Hepatocyte (in vitro differentiated cells): ENCODE results near the gene CTDNEP1. TPM values are rescaled to one million over a fixed set of nuclear protein-coding genes. Genes with fewer than 3 reads are reported as not detected.

ENCODE experiments used
- DNase-seq: peaks from one replicate; pipeline ENCODE4 v3.0.0-alpha.2; 2016; ENCODE audit warnings: low spot score
- H2AFZ ChIP-seq: fragments of 200-600 bp; sonication (generic); 2 replicates; pipeline ENCODE4 v1.6.0; 2016; ENCODE audit warnings: antibody characterized with exemption, mild to moderate bottlenecking
- H3K27ac ChIP-seq: fragments of 200-600 bp; sonication (generic); 2 replicates; pipeline ENCODE4 v1.5.1; 2016; ENCODE audit warnings: mild to moderate bottlenecking
- H3K27me3 ChIP-seq: fragments of 200-600 bp; sonication (generic); 2 replicates; pipeline ENCODE4 v1.6.1; 2016
- H3K36me3 ChIP-seq: fragments of 200-600 bp; sonication (generic); replicated peaks from 2 replicates; pipeline ENCODE4 v1.5.1; 2016; ENCODE audit warnings: low read depth; ENCODE audit not compliant: insufficient read depth
- H3K4me1 ChIP-seq: fragments of 200-600 bp; sonication (generic); 2 replicates; pipeline ENCODE4 v1.5.1; 2016; ENCODE audit warnings: mild to moderate bottlenecking, moderate library complexity; ENCODE audit not compliant: insufficient read depth
- H3K4me2 ChIP-seq: fragments of 200-600 bp; sonication (generic); 2 replicates; pipeline ENCODE4 v1.6.0; 2016
- H3K4me3 ChIP-seq: fragments of 200-600 bp; sonication (generic); 2 replicates; pipeline ENCODE4 v1.5.1; 2016; ENCODE audit warnings: mild to moderate bottlenecking
- H3K79me2 ChIP-seq: fragments of 200-600 bp; sonication (generic); 2 replicates; pipeline ENCODE4 v1.6.0; 2017; ENCODE audit warnings: mild to moderate bottlenecking
- H3K9me2 ChIP-seq: fragments of 200-600 bp; sonication (generic); replicated peaks from 2 replicates; pipeline ENCODE4 v1.6.0; 2017; ENCODE audit warnings: mild to moderate bottlenecking; ENCODE audit not compliant: insufficient read depth
- H3K9me3 ChIP-seq: fragments of 200-600 bp; sonication (generic); 2 replicates; pipeline ENCODE4 v1.5.1; 2016; ENCODE audit warnings: low read depth, mild to moderate bottlenecking
- H4K20me1 ChIP-seq: fragments of 200-600 bp; sonication (generic); 2 replicates; pipeline ENCODE4 v1.6.0; 2016; ENCODE audit warnings: mild to moderate bottlenecking; ENCODE audit not compliant: insufficient read depth, poor library complexity, severe bottlenecking
- CTCF ChIP-seq: fragments of 200-600 bp; sonication (generic); IDR thresholded peaks from 2 replicates; pipeline ENCODE4 v1.5.1; 2016; ENCODE audit warnings: antibody characterized with exemption, mild to moderate bottlenecking; ENCODE audit not compliant: poor library complexity
- EZH2 ChIP-seq: fragments of 200-600 bp; sonication (generic); IDR thresholded peaks from 2 replicates; pipeline ENCODE4 v1.6.1; 2016; ENCODE audit warnings: antibody characterized with exemption, mild to moderate bottlenecking, borderline replicate concordance
- EZH2phosphoT487 ChIP-seq: fragments of 200-600 bp; sonication (generic); IDR thresholded peaks from one replicate; pipeline ENCODE4 v1.6.1; 2018; ENCODE audit warnings: antibody characterized with exemption, mild to moderate bottlenecking, low read depth, moderate library complexity; ENCODE audit not compliant: unreplicated experiment, severe bottlenecking
- WGBS: methylation state at CpG from one replicate; pipeline ENCODE4 v1.1.6; 2016; ENCODE audit warnings: low lambda C conversion rate; ENCODE audit errors: missing lambda C conversion rate; 5-methylcytosine and 5-hydroxymethylcytosine counted together
- polyA plus RNA-seq: library from polyadenylated mRNA; unstranded; fragments of >200 nt; fragmentation: Nextera tagmentation; extraction: Ambion mirVana; gene quantifications from 2 replicates; pipeline ENCODE4 v1.2.1, GENCODE V29; 2016
- total RNA-seq: library from RNA; depleted of rRNA; stranded (reverse); fragments of >200 nt; gene quantifications from 2 replicates; pipeline ENCODE4 v1.2.3, GENCODE V29; 2014

Gene CTDNEP1
- total and polyA plus RNA-seq, 2 experiments from 2014 or later: 44.6 to 86.9 TPM

- Histone ChIP-seq H3K27me3 (no peaks in the 10 kb centered on the region), H3K4me3 (no peak overlapping the region), H3K4me1 (peaks cover 11% of the 10 kb centered on the region), H3K4me2 (no peak overlapping the region), H2AFZ (no peak overlapping the region), H4K20me1 (peaks cover 18% of the 10 kb centered on the region), H3K9me3 (no peaks in the 10 kb centered on the region), H3K79me2 (peaks cover 38% of the 10 kb centered on the region), H3K36me3 (no peaks in the 10 kb centered on the region), H3K9me2 (no peaks in the 10 kb centered on the region), H3K27ac (no peak overlapping the region)
- no peak for TF ChIP-seq CTCF
- TF ChIP-seq EZH2phosphoT487: no peak
- no peak for TF ChIP-seq EZH2
- DNase-seq: no peak
- 92% methylated on average over 16 of the region's 21 CpGs for WGBS
Observed at GRCh38 chr17:7225711-7226331, 25.7 kb downstream of the CTDNEP1 start.

- H3K36me3 ChIP-seq: no peaks in the 10 kb centered on the region
- H3K79me2 ChIP-seq: peaks cover 27% of the 10 kb centered on the region
- no peak overlapping the region for H2AFZ ChIP-seq
- 84% methylated on average over 12 of the region's 15 CpGs for WGBS
- no peaks in the 10 kb centered on the region for H3K9me2 ChIP-seq
- peaks cover 15% of the 10 kb centered on the region for H3K4me1 ChIP-seq
- no peak overlapping the region for H3K27ac ChIP-seq
- no peak for DNase-seq
- no peak overlapping the region for H3K4me2 ChIP-seq
- TF ChIP-seq CTCF (no peak), EZH2 (no peak), EZH2phosphoT487 (no peak)
- H3K4me3 ChIP-seq: no peak overlapping the region
- no peaks in the 10 kb centered on the region for H3K27me3 ChIP-seq
- no peaks in the 10 kb centered on the region for H3K9me3 ChIP-seq
- H4K20me1 ChIP-seq: peaks cover 10% of the 10 kb centered on the region
Observed at GRCh38 chr17:7224661-7225111, 26.8 kb downstream of the CTDNEP1 start.

- Histone ChIP-seq H3K27ac (no peak overlapping the region), H2AFZ (no peak overlapping the region), H3K9me3 (no peaks in the 10 kb centered on the region), H3K9me2 (no peaks in the 10 kb centered on the region), H3K4me2 (no peak overlapping the region), H3K4me1 (peaks cover 19% of the 10 kb centered on the region), H3K4me3 (no peak overlapping the region), H3K79me2 (peaks cover 25% of the 10 kb centered on the region), H4K20me1 (peaks cover 6% of the 10 kb centered on the region), H3K27me3 (no peaks in the 10 kb centered on the region), H3K36me3 (no peaks in the 10 kb centered on the region)
- 93% methylated on average over 10 of the region's 10 CpGs for WGBS
- TF ChIP-seq CTCF (no peak), EZH2 (no peak), EZH2phosphoT487 (no peak)
- DNase-seq: no peak
Observed at GRCh38 chr17:7224110-7224509, 27.4 kb downstream of the CTDNEP1 start.
